Measurements from ENCODE around the gene LRMDA. TPM values are rescaled to one million over a fixed set of nuclear protein-coding genes. Genes with fewer than 3 reads are reported as not detected.

LRMDA gene
- total RNA-seq, 2 experiments from 2014 or later, result not detected

DNA sequence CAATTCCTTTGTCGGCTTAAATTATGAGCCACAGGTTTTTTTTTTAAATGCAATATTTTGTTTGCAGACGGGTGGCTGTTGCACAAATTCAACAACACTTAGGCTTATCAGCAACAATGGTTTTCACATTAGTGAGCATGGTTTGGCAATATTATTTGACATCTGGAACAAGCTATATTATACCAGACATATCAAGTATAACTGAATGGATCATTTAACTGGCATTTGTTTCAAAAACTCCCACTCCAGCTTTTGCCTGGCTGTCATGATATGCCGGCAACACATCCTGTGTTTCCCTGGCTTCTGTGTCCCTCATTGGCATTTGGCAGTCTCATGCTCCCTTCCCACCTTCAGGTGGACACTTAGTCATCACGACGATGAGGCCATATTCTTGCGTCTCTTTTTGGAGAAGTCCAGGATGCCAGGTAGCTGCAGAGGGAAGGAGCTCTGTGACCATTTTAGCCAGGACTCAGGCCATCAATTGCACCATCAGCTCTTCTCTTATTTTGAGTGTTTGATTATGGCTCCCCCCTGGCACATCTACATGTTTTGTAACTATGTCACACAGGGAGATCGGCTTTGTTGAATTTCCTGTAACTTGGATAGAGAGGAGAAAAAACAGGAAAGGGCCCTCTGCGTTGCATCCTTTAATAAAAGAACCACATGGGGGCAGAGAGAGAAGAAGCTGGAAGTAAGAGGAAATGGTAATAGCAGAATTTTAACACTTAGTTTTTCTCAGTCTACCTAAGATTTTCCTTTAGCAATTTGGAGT lies 413.9 kb downstream of the LRMDA start:
- CTCF ChIA-PET, result interaction anchor here (0.7 kb wide), 1 partner anchor 66 kb away, joined by 3 read pairs; no protein-coding TSS in a partner anchor
- no peak overlapping the region for H3K4me3 Mint-ChIP-seq

DNA sequence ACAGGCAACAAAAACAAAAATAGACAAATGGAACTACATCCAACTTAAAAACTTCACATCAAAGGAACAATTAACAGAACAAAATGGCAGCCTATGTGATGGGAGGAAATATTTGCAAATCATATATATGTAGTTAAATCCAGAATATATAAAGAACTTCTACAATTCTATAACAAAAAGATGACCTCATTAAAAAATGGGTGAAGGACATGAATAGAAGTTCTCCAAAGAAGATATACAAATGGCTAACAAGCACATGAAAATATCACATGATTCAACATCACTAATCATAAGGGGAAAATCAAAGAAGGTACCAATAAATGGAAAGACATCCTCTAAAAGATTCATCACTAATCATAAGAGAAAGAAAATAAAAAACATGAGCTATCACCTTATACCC lies 416.1 kb downstream of the LRMDA start:
- H3K9me3 Mint-ChIP-seq, result no peaks in the 10 kb centered on the region
- H3K4me3 Mint-ChIP-seq, result no peak overlapping the region
- no peaks in the 10 kb centered on the region for H3K4me1 Mint-ChIP-seq
- no peak for DNase-seq
- H3K27me3 Mint-ChIP-seq, result no peaks in the 10 kb centered on the region
- POLR2A ChIA-PET, result no interaction called here
- no peak overlapping the region for H3K27ac Mint-ChIP-seq
- no peaks in the 10 kb centered on the region for H3K36me3 Mint-ChIP-seq (ENCODE audit: low read depth)
- CTCF ChIA-PET, result no interaction called here

More for the DNA sequence above, 413.9 kb downstream of the LRMDA start:
- DNase-seq, result no peak
- Mint-ChIP-seq H3K36me3 (ENCODE audit: low read depth) (no peaks in the 10 kb centered on the region), H3K4me1 (no peaks in the 10 kb centered on the region), H3K27me3 (no peaks in the 10 kb centered on the region), H3K27ac (no peak overlapping the region), H3K9me3 (no peaks in the 10 kb centered on the region)
- POLR2A ChIA-PET, result no interaction called here

DNA sequence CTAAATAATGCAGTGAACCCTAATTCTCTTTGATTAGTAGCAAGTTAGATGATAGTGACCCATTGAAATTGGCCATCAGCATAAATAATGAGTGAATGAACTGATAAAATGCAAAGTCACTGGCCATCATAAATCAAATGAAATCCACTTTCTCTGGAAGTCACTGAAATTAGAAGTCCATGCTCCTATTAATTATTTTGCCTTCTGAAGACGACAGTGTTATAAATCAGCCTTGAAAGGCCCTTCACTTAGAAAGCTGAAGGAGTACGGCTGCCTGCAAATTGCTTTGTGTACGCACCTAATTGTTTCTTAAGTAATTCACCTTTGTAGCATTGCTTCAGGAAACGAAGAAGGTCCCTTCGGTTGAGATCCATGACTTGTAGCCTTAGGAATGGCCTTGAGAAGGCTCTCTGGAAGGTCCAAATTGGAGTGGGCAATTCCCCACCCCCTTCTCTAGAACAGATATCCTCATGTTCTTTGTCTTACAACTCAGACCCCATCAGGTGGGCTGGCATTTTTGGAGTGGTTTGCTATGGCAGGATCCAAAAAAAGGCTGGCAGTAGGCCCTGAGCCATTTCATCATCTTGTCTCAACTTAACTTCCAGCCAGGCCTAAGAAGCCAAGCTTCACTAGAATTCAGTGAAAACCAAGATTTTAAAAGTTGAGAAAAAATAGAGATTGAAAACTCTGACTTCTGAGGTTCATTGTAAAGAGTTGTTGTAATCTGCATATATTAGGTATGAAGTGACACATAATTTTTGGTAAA lies 420.3 kb downstream of the LRMDA start:
- H3K4me3 Mint-ChIP-seq, result no peak overlapping the region
- ChIA-PET POLR2A (no interaction called here), CTCF (interaction anchor here (0.6 kb wide), 1 partner anchor 8 kb away, joined by 4 read pairs; no protein-coding TSS in a partner anchor)
- H3K27me3 Mint-ChIP-seq, result no peaks in the 10 kb centered on the region
- no peak for DNase-seq
- no peaks in the 10 kb centered on the region for H3K9me3 Mint-ChIP-seq
- H3K4me1 Mint-ChIP-seq, result no peaks in the 10 kb centered on the region
- no peaks in the 10 kb centered on the region for H3K36me3 Mint-ChIP-seq (ENCODE audit: low read depth)
- H3K27ac Mint-ChIP-seq, result no peak overlapping the region

DNA sequence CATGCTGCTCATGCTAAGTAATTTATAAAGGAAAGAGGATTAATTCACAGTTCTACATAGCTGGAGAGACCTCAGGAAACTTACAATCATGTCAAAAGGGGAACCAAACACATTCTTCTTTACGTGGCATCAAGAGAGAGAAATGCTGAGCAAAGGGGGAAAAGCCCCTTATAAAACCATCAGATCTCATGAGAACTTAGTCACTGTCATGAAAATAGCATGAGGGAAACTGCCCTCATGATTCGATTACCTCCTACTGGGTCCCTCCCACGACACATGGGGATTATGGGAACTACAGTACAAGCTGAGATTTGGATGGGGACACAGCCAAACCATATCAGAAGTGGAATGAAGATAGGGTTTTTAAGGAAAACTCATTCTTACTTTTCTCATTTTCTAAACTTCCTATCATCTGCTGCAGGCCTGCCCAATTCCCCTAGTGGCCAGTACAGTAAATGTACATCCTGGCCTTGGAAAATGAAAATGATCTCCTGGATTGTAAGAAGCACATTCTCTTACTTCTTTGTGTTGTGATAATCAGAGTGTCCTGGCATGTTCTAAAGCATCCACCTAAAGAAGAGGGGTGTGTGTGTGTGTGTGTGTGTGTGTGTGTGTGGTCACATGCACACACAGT lies 421.5 kb downstream of the LRMDA start:
- CTCF ChIA-PET, result no interaction called here
- H3K9me3 Mint-ChIP-seq, result no peaks in the 10 kb centered on the region
- H3K36me3 Mint-ChIP-seq (ENCODE audit: low read depth), result no peaks in the 10 kb centered on the region

DNA sequence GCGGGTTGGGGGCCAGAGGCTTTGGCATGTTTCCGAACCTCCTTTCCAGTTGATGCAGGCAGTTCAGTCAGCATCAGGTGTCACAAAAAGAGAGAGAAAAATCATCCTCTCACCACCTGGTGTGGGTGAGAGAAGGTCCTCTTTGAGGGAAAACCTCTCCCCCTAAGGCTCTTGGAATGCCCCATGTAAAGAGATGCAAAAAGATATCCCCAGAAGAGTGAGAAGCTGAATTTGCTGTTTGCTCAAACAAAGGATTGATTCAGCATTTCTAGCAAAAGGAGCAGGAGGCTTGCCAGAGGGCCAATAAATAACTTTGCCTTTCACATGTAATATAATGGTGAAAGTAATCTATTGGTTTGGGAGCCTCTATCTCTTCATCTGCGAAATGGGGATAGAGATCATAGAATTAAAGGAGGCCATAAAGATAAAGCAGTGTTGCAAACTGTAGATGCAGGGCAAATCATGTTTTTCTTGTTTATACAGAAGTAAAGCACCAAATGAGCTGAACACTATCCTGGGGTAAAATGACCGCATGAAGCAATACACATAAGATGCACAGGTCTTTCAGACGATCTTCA lies 425.9 kb downstream of the LRMDA start:
- ChIA-PET CTCF (no interaction called here), POLR2A (no interaction called here)
- no peaks in the 10 kb centered on the region for H3K27me3 Mint-ChIP-seq
- no peaks in the 10 kb centered on the region for H3K4me1 Mint-ChIP-seq
- DNase-seq, result no peak
- H3K4me3 Mint-ChIP-seq, result no peak overlapping the region
- no peaks in the 10 kb centered on the region for H3K9me3 Mint-ChIP-seq
- no peaks in the 10 kb centered on the region for H3K36me3 Mint-ChIP-seq (ENCODE audit: low read depth)
- no peak overlapping the region for H3K27ac Mint-ChIP-seq

More for the DNA sequence above, 421.5 kb downstream of the LRMDA start:
- no peaks in the 10 kb centered on the region for H3K4me1 Mint-ChIP-seq
- DNase-seq, result no peak
- no peaks in the 10 kb centered on the region for H3K27me3 Mint-ChIP-seq
- H3K4me3 Mint-ChIP-seq, result no peak overlapping the region
- H3K27ac Mint-ChIP-seq, result no peak overlapping the region
- POLR2A ChIA-PET, result no interaction called here

DNA sequence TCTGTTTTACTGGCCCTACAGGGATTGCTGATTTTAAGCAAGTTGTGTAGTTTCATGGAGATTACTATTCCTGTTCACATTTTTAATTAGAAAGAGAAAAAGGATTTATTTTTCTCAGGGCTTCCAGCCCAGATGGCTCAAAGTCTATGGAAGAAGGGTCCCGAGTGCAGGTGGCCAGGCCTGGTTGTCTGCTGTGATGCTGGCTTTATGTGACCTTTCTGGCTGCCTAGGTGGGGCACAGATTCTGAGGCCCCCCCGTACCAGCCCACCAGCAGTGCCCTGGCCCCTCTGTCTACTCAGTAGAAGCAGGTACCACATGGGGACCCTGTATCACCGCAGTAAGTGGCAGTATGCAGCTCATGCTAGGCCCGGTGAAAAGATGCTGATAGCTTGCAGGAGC lies 426.5 kb downstream of the LRMDA start:
- POLR2A ChIA-PET, result no interaction called here
- DNase-seq, result no peak
- Mint-ChIP-seq H3K36me3 (ENCODE audit: low read depth) (no peaks in the 10 kb centered on the region), H3K27me3 (no peaks in the 10 kb centered on the region), H3K9me3 (no peaks in the 10 kb centered on the region), H3K4me1 (no peaks in the 10 kb centered on the region), H3K27ac (no peak overlapping the region), H3K4me3 (no peak overlapping the region)
- CTCF ChIA-PET, result no interaction called here

DNA sequence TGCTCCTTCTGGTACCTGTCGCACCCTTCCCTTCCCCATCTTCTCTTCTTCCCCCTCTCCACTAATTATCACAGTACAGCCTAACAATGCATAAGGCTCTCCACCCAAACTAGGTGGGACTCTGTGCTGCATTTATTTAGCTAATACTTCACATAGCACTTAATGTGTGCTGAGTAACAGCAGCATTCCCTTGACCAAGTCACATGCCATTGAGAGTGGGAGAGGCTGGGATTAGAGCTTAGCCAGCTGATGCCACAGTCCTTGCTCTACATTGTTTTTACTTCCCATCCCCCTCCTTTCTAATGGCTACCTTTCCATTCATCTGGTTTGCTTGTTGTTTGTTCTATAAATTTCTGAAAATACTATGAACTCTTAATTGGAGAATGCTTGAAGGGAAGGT lies 426.9 kb downstream of the LRMDA start:
- H3K4me1 Mint-ChIP-seq, result no peaks in the 10 kb centered on the region
- DNase-seq, result no peak
- no peaks in the 10 kb centered on the region for H3K36me3 Mint-ChIP-seq (ENCODE audit: low read depth)
- no peaks in the 10 kb centered on the region for H3K27me3 Mint-ChIP-seq
- ChIA-PET CTCF (no interaction called here), POLR2A (no interaction called here)
- H3K4me3 Mint-ChIP-seq, result no peak overlapping the region
- no peaks in the 10 kb centered on the region for H3K9me3 Mint-ChIP-seq
- H3K27ac Mint-ChIP-seq, result no peak overlapping the region

DNA sequence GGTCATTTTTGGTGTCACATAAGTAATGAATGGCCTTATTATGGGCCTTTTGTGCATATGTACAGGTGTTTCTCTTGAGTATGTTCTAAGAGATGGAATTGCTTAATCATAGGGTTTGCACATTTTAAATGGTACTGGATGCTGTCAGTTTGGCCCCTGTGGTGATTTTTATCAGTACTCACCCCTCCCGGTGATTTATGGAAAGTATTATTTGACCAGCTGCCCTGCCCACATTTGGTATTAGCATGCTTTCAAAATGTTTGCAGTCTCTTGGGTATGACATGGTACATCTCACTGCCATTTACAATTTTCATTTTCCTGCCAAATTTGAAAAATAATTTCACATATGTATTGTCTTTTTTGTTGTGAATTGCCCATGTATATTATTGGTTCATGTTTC lies 427.7 kb downstream of the LRMDA start:
- DNase-seq, result no peak
- H3K36me3 Mint-ChIP-seq (ENCODE audit: low read depth), result no peaks in the 10 kb centered on the region
- no peak overlapping the region for H3K27ac Mint-ChIP-seq
- H3K4me3 Mint-ChIP-seq, result no peak overlapping the region
- H3K4me1 Mint-ChIP-seq, result no peaks in the 10 kb centered on the region
- ChIA-PET CTCF (no interaction called here), POLR2A (no interaction called here)
- no peaks in the 10 kb centered on the region for H3K27me3 Mint-ChIP-seq
- H3K9me3 Mint-ChIP-seq, result no peaks in the 10 kb centered on the region

DNA sequence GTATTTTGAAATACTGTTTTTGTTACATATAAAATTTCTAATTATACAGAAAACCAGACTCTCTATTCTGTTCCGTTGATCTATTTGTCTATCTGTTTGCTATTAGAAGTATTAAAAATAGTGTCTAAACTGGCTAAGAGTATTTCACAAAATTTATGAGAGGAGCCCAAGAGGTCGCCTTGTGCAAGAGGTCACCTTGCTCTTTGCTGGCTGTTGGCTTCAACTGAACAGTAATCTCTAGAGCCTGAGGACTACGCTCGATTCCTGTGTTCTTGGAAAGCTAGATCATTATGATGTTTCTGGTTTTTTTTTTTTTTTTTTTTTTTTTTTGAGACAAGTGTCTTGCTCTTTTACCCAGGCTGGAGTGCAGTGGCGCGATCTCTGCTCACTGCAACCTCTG lies 428.6 kb downstream of the LRMDA start:
- ChIA-PET CTCF (interaction anchor here (0.7 kb wide), 2 partner anchors 9 to 700 kb away, joined by 3 to 4 read pairs; no protein-coding TSS in a partner anchor), POLR2A (no interaction called here)
- Mint-ChIP-seq H3K4me3 (no peak overlapping the region), H3K27ac (no peak overlapping the region), H3K27me3 (no peaks in the 10 kb centered on the region), H3K9me3 (no peaks in the 10 kb centered on the region), H3K4me1 (no peaks in the 10 kb centered on the region), H3K36me3 (ENCODE audit: low read depth) (no peaks in the 10 kb centered on the region)
- no peak for DNase-seq

DNA sequence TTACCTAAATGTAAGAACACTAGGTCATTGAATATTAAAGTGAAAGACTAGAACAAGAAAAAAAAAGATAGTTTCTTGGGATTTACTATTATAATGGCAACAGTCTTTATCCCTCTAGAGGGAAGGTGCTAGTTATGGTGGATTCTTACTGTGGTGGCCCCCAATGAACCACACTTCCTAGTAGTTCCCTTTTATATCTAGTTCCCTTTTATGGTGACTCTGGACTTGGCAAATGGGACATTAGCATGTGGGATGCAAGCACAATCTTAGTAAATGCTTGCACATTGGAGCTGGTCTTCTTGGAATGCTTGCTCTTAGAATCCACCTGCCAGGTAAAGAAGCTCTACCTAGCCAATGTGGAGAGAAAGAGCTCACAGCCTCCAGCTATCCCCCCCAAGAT lies 430.2 kb downstream of the LRMDA start:
- Mint-ChIP-seq H3K4me1 (no peaks in the 10 kb centered on the region), H3K27me3 (no peaks in the 10 kb centered on the region), H3K4me3 (no peak overlapping the region), H3K36me3 (ENCODE audit: low read depth) (no peaks in the 10 kb centered on the region), H3K9me3 (no peaks in the 10 kb centered on the region), H3K27ac (no peak overlapping the region)
- no peak for DNase-seq
- POLR2A ChIA-PET, result no interaction called here
- CTCF ChIA-PET, result no interaction called here

DNA sequence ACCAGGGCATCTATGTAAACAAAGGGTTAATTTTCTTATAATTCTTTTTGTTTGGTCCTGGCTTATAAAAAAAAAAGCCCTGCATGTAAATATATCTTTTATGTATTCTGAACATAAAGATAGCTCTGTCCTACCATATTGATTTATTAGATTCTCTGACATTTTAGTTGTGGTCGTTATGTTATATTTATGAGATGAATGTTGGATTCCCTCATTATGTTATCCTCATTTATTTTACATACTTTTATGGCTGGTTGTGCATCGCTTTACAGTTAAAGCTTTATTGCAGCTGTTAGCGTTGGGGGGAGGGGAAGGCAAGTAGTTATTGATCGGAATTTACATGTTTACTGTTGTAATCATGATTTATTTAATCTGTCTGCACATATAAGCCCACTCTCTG lies 431.5 kb downstream of the LRMDA start:
- Mint-ChIP-seq H3K4me3 (no peak overlapping the region), H3K4me1 (no peaks in the 10 kb centered on the region), H3K9me3 (no peaks in the 10 kb centered on the region), H3K36me3 (ENCODE audit: low read depth) (no peaks in the 10 kb centered on the region), H3K27me3 (no peaks in the 10 kb centered on the region), H3K27ac (no peak overlapping the region)
- no peak for DNase-seq
- ChIA-PET POLR2A (no interaction called here), CTCF (no interaction called here)

DNA sequence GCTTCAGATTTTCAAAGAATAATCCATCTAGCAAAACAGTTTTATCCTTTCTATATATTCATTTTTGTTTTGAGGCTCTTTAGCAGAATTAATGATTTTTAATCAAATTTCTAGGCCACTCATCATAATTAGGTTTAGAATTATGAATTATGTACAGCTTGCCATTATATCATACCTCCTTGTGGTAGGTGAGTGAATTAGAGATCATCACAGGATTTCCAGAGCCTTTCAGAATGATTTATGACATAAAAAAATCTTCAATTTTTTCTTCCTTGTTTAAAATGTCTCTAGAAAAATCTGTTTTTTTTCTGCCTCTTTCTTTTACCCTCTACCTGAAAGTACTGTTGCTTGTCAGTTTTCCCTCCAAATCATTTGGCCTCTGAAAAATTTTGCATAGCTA lies 433.3 kb downstream of the LRMDA start:
- H3K4me1 Mint-ChIP-seq, result no peaks in the 10 kb centered on the region
- ChIA-PET CTCF (no interaction called here), POLR2A (no interaction called here)
- H3K27ac Mint-ChIP-seq, result no peak overlapping the region
- DNase-seq, result no peak
- H3K27me3 Mint-ChIP-seq, result no peaks in the 10 kb centered on the region
- H3K36me3 Mint-ChIP-seq (ENCODE audit: low read depth), result no peaks in the 10 kb centered on the region
- no peaks in the 10 kb centered on the region for H3K9me3 Mint-ChIP-seq
- no peak overlapping the region for H3K4me3 Mint-ChIP-seq

All from activated CD4-positive, alpha-beta T cell treated with anti-CD3 and anti-CD28 coated beads, Interleukin-2, amount 10 ng/mL, durations not matched to agents 7 days and 5 days (primary cell).